ENCODE measurements around the gene PIEZO1. TPM values are rescaled to one million over a fixed set of nuclear protein-coding genes. Genes with fewer than 3 reads are reported as not detected.
"Not testable (repeated sequence)": the region's sequence is repeated elsewhere in the genome, so short reads cannot be mapped to it uniquely, and the experiment has no call there.

PIEZO1 gene, protein sequence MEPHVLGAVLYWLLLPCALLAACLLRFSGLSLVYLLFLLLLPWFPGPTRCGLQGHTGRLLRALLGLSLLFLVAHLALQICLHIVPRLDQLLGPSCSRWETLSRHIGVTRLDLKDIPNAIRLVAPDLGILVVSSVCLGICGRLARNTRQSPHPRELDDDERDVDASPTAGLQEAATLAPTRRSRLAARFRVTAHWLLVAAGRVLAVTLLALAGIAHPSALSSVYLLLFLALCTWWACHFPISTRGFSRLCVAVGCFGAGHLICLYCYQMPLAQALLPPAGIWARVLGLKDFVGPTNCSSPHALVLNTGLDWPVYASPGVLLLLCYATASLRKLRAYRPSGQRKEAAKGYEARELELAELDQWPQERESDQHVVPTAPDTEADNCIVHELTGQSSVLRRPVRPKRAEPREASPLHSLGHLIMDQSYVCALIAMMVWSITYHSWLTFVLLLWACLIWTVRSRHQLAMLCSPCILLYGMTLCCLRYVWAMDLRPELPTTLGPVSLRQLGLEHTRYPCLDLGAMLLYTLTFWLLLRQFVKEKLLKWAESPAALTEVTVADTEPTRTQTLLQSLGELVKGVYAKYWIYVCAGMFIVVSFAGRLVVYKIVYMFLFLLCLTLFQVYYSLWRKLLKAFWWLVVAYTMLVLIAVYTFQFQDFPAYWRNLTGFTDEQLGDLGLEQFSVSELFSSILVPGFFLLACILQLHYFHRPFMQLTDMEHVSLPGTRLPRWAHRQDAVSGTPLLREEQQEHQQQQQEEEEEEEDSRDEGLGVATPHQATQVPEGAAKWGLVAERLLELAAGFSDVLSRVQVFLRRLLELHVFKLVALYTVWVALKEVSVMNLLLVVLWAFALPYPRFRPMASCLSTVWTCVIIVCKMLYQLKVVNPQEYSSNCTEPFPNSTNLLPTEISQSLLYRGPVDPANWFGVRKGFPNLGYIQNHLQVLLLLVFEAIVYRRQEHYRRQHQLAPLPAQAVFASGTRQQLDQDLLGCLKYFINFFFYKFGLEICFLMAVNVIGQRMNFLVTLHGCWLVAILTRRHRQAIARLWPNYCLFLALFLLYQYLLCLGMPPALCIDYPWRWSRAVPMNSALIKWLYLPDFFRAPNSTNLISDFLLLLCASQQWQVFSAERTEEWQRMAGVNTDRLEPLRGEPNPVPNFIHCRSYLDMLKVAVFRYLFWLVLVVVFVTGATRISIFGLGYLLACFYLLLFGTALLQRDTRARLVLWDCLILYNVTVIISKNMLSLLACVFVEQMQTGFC (N-terminal part only)
- 198 and 238 TPM in 2 replicates for total RNA-seq
- 246 TPM for polyA plus RNA-seq (2012)

DNA sequence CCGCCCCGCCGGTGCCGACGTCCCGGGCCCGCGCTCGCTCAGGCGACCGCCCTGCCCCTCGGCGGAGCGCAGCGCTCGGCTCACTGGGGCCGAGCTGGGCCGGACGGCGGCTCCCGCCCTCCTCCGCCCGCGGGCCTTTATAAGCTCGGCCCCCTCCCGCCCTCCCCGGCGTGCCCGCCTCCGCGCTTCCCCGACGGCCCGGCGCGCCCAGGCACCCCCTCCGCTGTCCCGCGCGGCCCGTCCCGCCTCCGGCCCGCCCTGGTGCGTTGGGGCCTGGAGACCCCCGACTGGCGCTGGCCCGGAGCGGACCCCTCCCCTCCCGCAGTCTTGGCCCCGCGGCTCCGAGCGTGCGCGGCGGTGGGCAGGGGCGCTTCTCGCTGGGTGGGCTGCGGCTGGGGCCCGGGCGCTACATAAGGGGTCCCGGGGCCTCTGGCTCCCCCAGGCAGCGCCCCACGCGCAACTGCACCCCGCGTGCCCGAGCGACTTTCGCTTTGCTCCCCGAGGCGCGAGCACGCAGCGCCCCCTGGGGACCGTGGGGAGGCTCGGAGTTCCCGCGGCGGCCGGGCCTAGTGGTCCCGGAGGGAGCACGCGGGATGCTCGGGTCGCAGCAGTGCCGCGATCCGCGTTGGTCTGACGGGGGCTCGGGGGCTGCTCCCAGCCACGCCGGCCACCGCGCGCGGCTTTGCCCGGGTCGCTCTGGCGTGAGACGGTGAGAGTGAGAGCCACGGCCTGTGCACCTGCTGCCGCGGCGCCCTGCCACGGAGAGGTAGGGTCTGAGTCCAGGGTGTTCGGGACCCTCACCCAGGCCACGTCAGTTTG is at the start of gene PIEZO1:
PIEZO1 (minus strand) TSS at position 115 of the 819 bp plus-strand sequence. CDS start 256 bp downstream, outside the sequence.
- DNase-seq (ENCODE audit: low read depth): peak; percentile 78

DNA sequence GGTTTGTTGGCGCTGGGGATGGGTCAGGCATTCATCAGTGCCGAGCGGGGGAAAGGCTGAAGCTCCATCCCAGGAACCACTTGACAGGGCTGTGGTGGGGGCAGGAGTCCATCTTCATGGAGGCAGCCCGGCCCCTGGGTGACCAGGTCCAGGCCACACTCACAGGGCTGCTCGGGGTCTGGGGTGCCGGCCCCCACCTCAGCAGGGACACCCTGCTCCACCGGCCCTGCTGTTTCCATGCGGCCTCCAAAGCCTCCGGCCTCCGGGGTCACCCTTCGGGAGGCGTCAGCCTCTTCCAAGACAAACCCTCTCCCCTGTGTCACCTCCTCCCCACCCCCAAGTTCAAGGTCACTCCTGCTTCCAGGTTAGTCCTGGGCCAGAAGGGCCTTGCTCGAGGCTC is 49.6 kb upstream of the PIEZO1 start:
- no peak for DNase-seq (ENCODE audit: low read depth)

DNA sequence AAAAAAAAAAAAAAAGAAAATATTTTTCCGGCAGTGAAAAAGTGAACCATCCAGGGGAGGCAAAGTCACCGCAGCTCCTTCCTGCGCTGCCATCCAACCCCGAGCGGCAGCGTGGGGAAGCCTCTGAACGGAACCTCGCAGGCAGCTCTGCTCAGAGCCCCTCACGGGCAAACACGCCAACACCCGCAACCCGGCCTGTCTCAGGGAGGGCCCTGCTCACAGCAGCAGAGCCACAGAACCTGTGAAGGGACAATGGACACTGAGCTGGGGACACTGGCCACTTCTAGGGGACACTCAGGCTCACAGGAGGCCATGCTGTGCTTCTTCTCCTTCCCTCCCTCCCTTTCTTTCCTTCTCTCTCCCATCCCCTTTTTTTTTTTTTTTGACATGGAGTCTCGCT is 48.1 kb upstream of the PIEZO1 start:
- DNase-seq (ENCODE audit: low read depth): no peak

DNA sequence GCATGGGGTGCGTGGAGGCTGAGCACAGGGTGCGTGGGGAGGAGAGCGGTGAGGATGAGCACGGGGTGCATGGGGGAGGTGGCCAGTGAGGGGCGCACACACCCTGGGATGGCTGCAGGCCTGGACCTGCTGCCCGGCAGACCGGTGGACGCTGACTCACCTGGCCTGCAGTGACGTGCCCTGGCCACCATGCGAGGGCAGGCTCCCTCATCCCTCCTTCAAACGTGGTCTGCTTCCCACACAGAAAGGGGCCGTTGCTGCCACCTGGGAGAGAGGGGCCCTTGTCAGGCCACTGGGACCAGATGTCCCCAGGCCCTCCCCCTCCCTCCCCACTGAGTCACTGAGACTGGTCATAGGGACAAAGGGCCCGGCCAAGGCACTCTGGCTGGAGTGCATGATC is 46.8 kb upstream of the PIEZO1 start:
- DNase-seq (ENCODE audit: low read depth): no peak

DNA sequence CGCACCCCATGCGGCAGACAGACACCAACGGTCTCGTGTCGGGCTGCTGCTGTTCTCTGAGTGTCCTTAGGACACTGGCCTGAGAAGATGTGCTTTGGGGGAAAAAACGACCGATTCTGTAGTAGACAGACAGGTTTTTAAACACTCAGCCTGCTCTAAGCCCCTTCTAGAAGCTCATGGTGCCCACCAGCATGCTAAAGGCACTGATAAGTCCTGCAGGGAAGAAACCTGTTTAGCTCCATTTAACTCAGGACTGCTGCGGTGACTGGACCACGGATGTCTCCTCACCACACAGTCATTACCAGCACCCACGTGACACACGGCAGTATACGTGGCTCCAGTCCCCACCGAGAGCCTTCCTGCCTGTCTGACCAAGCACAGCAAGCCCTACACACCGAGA is 45.8 kb upstream of the PIEZO1 start:
- DNase-seq (ENCODE audit: low read depth): no peak

DNA sequence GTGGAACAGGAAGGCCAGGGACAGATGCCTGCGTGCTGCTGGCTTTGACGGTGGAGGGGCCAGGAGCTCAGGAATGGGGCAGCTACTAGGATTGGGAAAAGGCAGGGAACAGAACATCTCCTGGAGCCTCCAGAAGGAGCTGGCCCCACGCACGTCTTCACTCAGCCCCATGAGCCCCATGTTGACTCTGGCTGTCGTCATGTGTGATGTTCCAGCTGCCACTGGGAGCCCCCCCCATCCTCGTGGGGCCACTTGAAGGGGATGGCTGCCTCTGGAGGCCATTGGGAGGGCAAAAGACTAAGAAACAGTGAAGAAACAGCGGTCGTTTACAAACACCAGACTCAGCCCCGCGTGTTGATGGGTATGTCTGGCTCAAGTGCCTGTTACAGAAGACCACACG is 45.2 kb upstream of the PIEZO1 start:
- no peak for DNase-seq (ENCODE audit: low read depth)

DNA sequence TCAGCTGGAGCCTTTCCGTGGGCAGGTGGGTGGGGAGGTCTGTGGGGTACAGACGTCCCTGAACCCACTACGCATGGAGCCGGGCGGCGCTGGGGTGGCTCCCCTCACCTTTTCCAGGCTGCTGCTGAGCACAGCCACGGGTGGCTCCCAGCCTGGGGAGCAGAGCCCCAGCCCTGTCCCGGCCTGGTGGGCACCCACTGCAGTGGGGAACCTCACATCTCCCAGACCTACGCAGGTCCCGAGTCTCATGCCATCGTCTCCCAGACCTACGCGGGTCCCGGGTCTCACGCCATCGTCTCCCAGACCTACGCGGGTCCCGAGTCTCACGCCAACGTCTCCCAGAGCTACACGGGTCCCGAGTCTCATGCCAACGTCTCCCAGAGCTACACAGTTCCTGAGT is 43.7 kb upstream of the PIEZO1 start:
- no peak for DNase-seq (ENCODE audit: low read depth)

DNA sequence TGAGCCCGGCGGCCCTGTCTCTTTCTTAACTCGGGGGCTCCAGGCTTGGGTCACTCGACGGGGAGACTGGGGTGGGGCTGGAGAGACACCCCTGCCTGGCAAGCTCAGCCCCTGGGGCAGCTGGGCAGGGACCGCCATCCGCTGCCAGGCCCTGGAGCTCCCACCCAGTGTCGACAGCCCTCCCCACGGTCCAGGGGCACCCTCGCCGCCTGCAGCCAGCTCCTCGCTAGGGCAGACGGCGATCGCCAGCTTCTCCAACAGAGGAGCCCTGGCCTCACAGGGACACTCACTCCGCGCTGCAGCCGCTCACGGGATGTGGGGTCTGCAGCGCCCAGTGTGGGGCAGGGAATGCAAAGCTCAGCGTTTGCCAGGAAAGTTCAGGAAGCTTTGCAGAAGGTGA is 42.7 kb upstream of the PIEZO1 start:
- DNase-seq (ENCODE audit: low read depth): no peak

DNA sequence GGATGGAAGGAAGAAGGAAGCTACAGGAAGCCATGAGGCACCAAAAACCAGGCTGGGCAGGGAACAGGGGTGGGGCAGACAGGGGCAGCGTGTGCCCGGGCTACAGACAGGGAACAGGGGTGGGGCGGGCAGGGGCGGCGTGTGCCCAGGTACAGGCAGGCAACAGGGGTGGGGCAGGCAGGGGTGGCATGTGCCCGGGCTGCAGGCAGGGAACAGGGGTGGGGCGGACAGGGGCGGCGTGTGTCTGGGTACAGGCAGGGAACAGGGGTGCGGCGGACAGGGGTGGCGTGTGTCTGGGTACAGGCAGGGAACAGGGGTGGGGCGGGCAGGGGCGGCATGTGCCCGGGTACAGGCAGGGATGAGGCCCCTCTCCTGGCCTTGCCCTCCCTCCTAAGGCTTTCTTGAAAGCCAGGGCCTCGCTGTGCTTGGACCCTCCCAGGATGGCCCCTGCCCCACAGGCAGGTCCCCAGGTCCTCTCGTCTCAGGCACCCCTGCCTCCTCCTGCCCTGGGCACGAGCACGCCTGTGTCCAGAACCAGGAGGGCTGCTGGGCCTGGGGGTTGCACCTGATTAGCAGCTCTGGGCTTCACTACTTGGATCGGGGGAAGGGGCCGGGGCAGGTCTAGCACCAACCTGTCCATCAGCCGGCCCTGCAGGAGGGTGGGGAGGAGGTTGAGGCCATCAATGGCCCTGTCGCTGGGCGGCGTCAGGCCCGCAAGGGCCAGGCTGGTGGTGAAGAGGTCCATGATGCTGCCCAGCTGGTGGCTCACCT is 41.2 kb upstream of the PIEZO1 start:
- DNase-seq (ENCODE audit: low read depth): no peak

DNA sequence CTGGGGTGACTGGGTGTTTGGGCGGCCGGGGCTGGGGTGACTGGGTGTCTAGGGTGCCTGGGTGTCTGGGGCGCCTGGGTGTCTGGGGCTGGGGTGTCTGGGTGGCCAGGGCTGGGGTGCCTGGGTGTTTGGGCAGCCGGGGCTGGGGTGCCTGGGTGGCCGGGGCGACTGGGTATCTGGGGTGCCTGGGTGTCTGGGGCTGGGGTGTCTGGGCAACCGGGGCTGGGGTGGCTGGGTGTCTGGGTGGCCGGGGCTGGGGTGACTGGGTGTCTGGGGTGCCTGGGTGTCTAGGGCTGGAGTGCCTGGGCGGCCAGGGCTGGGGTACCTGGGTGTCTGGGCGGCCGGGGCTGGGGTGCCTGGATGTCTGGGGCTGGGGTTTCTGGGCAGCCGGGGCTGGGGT is 40.1 kb upstream of the PIEZO1 start:
- DNase-seq (ENCODE audit: low read depth): no peak

DNA sequence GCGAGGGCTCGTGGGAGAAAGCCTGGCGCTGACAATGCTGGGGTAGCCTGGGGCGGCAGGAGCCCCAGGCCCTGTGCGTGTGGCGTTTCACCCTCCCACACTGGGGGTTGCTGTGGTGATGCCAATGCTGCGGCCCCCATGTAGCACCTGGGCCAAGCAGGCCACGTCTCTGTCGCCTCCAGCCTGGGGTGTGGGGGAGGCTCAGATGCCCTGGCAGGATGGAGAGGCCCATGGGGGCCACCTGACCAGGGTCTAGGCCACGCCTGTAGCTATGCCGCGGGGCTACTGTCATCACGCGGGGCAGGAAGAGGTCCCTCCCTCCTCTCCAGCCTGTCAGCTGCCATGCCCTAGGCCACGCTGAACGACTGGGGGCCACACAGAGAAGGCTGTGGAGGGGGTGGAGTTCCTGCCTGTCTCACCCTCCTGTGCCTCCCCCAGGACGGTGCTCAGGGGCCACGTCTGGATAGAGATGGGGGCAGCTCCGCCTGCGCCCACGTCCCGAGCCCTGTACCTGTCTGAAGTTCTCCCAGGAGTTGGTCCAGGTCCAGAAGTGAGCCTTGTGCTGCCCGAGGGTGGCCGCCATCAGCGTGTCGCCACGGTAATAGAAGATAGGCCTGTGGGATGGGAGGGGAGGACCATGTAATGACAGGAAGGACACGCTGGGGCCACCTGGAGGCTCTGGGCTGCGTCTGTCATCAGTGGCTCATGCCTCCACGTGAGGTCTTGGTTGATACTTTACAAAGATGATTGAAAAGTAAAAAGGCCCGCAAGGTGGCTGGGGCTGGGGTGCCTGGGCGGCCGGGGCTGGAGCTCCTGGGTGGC is 39.4 kb upstream of the PIEZO1 start:
- DNase-seq (ENCODE audit: low read depth): no peak

DNA sequence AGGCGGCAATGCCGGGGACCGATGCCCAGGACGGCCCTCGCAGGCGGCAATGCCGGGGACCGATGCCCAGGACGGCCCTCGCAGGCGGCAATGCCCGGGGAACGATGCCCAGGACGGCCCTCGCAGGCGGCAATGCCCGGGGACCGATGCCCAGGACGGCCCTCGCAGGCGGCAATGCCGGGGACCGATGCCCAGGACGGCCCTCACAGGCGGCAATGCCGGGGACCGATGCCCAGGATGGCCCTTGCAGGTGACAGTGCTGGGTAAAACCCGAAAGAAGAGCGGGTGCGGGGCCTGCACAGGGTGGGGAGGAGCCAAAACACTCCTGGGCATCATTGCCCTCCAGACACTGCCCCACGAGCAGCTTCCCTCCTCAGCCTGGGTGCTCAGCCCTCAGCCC is 38.6 kb upstream of the PIEZO1 start:
- DNase-seq (ENCODE audit: low read depth): not testable (repeated sequence)

DNA sequence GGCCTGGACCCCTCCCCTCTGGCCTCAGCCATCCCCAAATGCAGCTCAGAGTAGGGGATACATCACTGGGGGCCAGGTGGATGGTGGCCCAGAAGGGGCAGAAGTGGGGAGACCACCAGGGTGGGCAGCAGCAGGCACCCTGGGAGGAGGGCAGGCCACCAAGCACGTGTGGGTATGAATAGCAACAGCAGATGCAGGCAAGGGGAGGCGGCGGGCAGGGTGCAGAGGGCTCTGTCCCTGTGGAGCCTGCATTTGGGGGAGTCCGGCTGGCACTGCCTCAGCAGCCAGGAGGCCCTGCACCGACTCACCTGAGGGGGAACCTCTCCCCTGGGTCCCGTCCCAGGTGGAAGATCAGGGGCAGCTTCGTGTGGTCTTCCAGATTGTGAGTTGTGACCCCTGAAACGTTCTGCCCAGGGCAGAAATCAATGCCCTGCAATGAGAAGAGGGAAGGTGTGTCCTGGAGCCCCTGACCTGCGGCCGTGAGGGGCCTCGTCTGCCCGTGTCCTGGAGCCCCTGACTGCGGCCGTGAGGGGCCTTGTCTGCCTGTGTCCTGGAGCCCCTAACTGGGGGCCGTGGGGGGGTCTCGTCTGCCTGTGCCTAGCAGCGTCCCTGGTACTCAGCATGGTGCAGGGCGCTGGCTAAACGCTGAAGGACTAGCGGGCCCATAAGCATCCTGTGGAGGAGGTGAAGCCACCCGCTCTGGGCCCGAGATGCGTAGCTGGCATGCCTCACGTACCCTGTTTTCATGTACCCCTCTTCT is 37.4 kb upstream of the PIEZO1 start:
- no peak for DNase-seq (ENCODE audit: low read depth)

DNA sequence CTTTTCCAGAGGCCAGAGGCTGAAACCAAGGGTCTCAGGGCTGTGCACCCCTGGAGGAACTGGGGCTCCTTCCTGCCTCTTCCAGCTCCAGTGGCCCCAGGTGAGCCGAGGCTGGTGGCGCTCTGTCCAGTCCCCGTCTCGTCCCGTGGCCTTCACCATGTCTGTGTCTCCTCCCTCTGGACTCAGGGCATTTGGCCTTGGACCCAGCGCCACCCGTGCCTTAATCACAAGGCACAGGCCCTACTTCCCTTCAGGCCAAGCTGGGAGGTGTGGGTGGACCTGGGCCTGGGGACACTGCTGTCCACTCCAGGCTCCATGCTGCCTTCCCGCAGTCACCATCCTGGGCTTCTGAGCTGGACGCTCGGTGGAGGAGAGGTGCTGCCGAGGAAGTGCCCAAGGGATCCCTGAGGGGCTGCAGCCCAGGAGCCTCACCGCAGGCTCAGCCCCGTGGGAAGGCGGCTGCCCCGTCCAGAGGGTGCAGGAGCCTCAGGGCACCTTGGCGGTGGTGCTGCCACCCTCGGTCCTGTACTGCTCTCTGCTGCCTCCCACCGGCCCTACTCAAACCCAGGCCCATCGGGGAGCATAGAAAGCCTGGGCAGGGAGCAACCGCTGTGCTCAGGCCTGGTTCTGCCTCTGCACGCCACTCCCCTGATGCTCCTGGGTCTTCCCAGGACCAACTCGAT is 36.3 kb upstream of the PIEZO1 start:
- DNase-seq (ENCODE audit: low read depth): no peak

DNA sequence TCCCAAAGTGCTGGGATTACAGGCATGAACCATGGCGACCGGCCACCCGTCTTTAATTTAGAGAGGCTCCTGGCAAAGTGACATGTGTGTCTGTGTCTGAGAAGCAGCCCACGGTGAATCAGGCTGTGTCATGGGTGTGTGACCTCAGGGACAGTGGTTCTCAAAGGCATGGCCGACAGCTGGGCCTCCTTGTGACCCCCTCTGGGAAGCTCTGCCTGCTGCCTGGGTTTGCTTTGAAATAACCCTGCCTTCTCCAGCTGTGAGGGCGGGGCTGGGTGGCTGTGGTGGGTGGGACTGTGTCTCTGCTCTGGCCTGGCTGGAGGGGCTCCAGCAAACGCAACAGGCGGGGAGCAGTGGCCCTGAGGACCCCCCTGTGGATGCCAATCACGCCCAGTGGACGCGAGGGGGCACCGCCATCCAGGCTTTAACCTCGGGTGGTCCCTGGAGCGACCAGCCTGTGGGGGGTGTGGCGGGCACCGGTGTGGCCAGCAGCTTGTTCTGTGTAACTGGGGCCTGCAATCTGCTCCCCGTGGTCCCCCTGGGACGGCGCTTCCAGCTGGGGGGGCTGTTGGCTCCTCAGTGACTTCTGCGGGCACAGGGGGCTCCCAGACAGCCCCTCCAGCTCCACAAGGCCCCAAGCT is 35.5 kb upstream of the PIEZO1 start:
- DNase-seq (ENCODE audit: low read depth): peak; percentile 80

DNA sequence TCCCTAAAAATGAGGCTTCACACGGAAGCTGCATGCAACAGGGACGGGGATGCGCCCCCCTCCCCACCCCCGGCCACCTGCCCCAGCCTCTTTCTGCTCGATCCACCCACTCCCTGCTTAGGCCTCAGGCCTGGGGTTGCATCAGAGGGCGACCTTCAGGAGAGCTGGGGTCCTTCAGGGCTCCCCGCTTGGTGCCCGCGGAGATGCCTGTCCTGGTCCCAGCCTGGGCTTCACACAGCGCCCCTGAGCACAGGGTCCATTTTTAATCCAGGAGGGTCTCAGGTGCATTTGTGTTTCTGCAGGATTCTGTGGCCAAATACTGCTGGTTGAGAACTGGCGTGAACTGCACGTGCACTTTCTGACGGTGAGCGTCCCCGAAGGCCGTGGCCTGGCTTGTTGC is 34.1 kb upstream of the PIEZO1 start:
- no peak for DNase-seq (ENCODE audit: low read depth)

DNA sequence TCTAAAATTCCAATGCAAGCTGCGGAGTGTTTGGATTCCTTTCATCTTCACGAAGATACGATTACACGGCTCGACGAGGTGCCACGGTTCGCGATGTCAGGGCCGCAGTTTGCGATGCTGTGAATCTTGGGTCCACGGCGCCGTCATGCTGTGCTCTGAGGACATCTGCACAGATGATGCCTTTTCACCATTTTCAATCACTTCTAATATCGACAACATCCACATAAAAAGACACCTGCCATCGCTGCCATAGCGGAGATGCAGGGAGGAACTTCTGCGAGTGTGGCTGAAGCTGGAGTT is 33.5 kb upstream of the PIEZO1 start:
- no peak for DNase-seq (ENCODE audit: low read depth)

All from myocyte (in vitro differentiated cells).